Measurements from ENCODE around the gene FAM229B.

GRCh38 chr6:112086744-112087135, 651 bp upstream of the FAM229B start:
- TF ChIP-seq CTCF (IDR thresholded peaks at IDR 0.05; ENCODE audit: borderline replicate concordance, extremely low read depth, low read length, poor library complexity, severe bottlenecking) (peak; percentile 39), EZH2 (IDR thresholded peaks at IDR 0.05; ENCODE audit: borderline replicate concordance, low read depth, low read length, severe bottlenecking) (no peak)

All from DND-41 (cell line).